Midbrain (tissue), 1 donor: ENCODE data around the gene LAMTOR5.
"Not testable (repeated sequence)": the region's sequence is repeated elsewhere in the genome, so short reads cannot be mapped to it uniquely, and the experiment has no call there.

ENCODE experiments used
- DNase-seq: peaks from one replicate; lab custom pipeline; 2025; lab: John Stamatoyannopoulos, UW

Gene LAMTOR5

DNA sequence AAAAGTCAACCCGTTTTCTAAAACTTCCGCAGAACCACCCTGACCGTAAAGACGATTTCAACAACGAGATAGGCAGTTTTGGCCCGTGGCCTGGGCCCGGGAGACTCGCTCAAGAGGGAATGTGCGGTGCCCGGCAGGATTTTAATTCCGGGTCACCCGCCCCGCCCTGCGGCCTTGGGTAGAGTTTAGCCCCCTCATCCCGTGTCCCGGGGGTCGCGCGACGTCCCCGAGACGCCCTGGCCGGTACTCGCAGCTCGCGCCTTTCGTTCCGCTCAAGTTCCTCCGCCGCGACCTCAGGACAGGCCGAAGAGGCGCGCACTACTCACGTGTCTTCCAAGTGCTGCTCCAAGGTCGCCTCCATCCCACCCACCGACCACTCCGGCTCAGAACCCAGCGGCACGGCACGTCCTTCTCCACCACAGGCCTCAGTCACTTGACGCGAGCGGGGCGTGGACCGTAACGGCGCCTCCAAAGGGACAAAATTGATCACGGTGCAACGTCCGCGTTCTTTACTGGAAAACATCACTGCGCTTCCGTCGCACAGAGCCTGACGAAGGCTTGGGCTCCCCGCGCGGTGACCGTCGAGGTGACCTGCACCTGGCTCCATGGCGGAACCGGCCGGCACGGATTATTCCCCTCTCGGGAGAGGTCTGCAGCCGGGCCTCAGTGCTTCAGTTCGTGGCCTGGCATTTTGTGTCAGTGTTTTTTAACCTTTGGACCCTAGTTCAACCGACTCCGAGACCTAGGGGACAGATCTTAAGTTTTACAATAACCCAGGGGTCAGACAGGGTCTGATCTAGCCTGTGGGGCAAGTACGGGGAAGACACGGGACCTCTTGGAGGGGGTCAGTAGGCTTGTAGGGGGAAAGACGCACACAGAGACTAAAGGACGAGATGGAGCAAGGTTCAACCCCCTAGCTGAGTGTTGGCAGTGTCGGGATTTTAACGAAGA is at the start of gene LAMTOR5:
Gene LAMTOR5 (minus strand): TSS at position 435 of the 951 bp plus-strand sequence. CDS start 74 bp downstream, at position 361.
- DNase-seq, result peak; percentile 90

- DNase-seq, result no peak
Measured at GRCh38 chr1:110457206-110457605, 49.7 kb upstream of the LAMTOR5 start.

DNA sequence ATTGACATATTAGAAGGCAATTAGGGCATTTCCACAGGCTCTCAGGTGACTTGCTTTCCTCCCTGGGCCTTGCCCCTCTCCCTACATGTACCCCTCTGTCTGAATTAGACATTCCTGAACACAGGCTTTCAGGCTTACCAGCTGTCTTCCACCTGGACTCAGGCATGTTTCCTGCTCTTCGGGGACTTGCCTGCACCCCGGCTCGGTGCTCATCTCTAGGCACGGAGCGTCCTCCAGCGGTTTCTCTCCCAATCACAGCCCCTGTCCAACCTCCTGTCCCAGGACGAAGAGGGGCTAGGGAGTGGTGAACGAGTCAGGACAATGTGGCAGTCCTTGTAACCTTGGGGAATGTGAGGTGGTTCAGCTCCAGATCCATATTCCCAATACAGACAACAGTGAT is 47.7 kb upstream of the LAMTOR5 start:
- DNase-seq, result no peak

- no peak for DNase-seq
Measured at GRCh38 chr1:110454328-110454727, 46.8 kb upstream of the LAMTOR5 start.

DNA sequence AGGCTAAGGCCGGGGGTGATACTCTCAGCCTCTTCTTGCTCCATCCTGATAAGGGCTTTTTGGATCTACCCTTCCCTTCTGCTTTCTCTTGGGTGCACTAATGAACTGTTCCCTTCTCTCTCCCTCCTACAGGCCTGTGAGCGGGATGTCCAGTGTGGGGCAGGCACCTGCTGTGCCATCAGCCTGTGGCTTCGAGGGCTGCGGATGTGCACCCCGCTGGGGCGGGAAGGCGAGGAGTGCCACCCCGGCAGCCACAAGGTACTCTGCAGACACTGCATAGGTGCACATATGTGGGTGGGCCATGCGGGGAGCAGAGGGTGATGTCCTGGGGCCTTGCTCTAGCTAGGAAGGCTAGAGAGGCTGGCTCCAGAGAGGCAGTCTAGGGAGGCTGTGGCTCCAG is 46.3 kb upstream of the LAMTOR5 start:
- DNase-seq, result no peak

GRCh38 chr1:110452330-110452729 is 44.8 kb upstream of the LAMTOR5 start:
- DNase-seq, result no peak

DNA sequence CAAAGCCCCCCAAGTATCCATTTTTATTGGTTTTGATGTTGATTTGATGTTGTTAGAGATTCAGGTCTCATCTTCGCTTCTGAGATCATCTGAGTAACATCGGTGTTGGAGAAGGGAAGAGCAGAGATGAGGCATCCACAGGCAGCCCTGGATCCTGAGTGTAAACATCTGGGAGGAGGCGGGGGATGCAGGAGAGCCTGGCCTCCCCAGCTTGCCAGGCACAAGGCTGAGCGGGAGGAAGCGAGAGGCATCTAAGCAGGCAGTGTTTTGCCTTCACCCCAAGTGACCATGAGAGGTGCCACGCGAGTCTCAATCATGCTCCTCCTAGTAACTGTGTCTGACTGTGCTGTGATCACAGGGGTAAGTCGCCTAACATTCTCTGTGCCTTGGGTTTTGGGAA is 43.4 kb upstream of the LAMTOR5 start, which contains the start of gene PROK1:
Gene PROK1 (plus strand): TSS at position 221 of the 400 bp plus-strand sequence. CDS start 68 bp downstream, at position 289.
- DNase-seq, result no peak

DNA sequence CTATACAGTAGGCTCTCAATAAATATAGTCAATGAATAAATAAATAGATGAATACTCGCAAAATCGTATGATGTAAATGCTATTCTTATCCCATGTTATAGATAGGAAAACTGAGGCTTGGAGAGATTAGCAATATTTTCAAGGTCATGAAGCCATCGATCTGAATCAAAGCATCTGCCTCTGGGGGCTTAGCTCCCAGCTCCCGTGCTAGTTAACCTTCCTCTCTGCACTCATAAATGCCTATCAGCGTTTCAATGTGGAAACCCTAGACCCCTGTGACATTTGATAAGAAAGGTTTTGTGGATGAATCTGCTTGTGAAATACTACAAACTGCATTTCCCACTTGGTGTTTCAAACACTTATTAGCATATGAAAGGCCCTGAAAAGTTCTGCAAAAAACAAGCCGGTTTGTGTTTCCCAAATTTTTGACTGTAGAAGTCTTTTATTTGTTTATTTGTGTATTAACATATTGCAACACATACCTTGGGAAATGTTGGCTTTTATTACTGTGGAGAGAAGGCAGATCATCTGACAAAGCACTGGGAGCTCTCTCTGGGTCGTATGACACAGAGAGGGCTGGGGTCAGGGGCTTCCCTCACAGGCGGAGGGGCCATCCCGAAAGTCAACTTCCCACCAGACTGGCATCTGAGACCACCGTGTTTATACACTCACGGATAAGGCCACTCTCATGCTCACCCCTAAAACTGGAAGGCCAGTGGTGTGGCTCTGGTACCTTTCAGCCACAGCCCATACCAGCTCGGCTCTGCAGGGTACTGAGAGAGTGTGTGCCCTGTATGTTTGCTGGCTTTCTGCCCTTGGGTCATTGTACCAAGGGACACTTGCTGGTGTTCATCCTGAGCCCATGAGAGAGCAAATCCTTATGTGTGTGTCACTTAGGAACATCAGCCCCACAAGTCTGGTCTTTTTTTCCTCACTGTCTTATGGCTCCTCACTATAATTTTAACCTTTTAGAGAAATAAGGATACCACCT is 42.5 kb upstream of the LAMTOR5 start:
- DNase-seq, result no peak

- no peak for DNase-seq
Measured at GRCh38 chr1:110444561-110444960, 37.1 kb upstream of the LAMTOR5 start.

- no peak for DNase-seq
Measured at GRCh38 chr1:110443451-110443850, 36.0 kb upstream of the LAMTOR5 start.

DNA sequence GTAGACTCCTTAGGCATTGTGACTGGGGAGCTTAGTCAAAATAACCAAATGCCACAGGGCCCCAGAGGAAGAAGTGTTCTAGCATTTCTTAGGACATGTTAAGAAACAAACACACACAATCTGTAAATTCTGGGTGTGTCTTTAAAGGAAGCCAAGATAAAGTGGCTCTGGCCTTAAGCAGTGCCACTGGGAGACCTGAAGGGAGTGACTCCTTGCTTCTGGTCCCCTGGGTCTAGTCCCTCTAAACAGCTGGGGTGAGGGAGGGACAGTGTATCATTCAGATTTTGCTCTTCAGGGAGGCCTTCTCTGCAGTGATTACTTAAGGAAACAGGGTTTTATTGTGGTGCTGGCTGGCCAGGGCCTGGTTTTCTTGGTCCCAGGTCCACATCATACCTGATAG is 34.4 kb upstream of the LAMTOR5 start:
- DNase-seq, result no peak

GRCh38 chr1:110440877-110441276 is 33.4 kb upstream of the LAMTOR5 start:
- DNase-seq, result no peak

GRCh38 chr1:110439873-110440272 is 32.4 kb upstream of the LAMTOR5 start:
- not testable (repeated sequence) for DNase-seq

DNA sequence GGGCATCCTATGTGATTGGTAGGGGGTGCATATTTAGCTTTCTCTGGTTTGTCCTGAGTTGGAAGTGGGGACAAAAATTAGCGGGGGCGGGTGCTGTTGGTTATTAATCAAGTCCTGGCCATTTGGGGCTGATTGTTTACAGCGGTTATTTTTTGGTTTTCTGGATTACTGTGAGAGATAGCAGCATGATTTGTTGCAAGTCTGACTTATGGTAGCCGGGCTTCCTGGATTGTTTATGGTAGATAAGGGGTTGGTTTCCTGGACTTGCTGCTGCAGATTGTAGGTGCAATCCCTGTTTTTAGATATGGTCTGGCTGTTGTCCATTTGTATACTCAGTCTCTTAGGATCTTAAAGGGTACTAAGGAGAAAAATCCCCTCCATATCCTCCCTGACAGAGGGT is 31.4 kb upstream of the LAMTOR5 start:
- no peak for DNase-seq

- DNase-seq, result not testable (repeated sequence)
Measured at GRCh38 chr1:110437645-110438299, 30.3 kb upstream of the LAMTOR5 start.

DNA sequence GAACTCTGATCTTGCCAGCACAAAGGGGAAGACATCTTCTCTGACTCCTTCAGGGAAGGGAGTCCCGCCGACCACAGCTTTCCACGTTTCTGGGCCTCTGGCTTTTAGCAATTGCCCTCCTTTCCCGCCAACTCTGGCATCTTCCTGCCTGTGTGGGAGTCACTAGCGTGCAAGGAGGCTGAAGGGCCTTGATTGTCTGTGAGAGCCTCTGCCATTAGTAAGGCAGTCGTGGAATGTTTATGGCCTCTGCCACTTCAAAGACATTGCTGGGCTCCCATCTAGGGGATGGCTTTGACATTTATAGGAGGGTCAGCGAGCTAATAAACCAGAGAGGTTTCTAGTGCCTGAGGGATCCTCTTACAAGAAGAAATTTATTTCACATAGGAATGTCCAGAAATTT is 29.1 kb upstream of the LAMTOR5 start:
- no peak for DNase-seq

- DNase-seq, result no peak
Measured at GRCh38 chr1:110434946-110435345, 27.5 kb upstream of the LAMTOR5 start.

GRCh38 chr1:110433803-110434202 is 26.3 kb upstream of the LAMTOR5 start:
- no peak for DNase-seq

GRCh38 chr1:110433213-110433612 is 25.7 kb upstream of the LAMTOR5 start:
- DNase-seq, result no peak

GRCh38 chr1:110430901-110431300 is 23.4 kb upstream of the LAMTOR5 start:
- no peak for DNase-seq

- no peak for DNase-seq
Measured at GRCh38 chr1:110430366-110430765, 22.9 kb upstream of the LAMTOR5 start.

GRCh38 chr1:110428946-110429345 is 21.5 kb upstream of the LAMTOR5 start:
- DNase-seq, result no peak
